GM23338 (cell line): ENCODE results near the gene BLM. TPM values are rescaled to one million over a fixed set of nuclear protein-coding genes. Genes with fewer than 3 reads are reported as not detected.

ENCODE experiments used
- ATAC-seq: fragments of 200-7000 bp; cut with Tn5 transposase; 3 replicates; pipeline ENCODE4 v1.9.1; 2020
- DNase-seq: peaks from one replicate; pipeline ENCODE4 v3.0.0-alpha.2; 2015; ENCODE audit warnings: low spot score
- H2AFZ ChIP-seq: fragments of 200-600 bp; sonication (generic); 2 replicates; pipeline ENCODE4 v1.8.0; 2016; ENCODE audit warnings: antibody characterized with exemption, mild to moderate bottlenecking, moderate library complexity
- H3F3A ChIP-seq: fragments of 200-600 bp; sonication (generic); replicated peaks from 2 replicates; pipeline ENCODE4 v1.8.0; 2017; ENCODE audit warnings: antibody characterized with exemption, mixed run types, low read depth
- H3K27ac ChIP-seq: fragments of 200-600 bp; sonication (generic); 2 replicates; pipeline ENCODE4 v1.6.1; 2016; ENCODE audit warnings: low read depth
- H3K27me3 ChIP-seq: fragments of 200-600 bp; sonication (generic); 2 replicates; pipeline ENCODE4 v1.8.0; 2016; ENCODE audit warnings: mild to moderate bottlenecking, mixed run types, moderate library complexity; ENCODE audit not compliant: insufficient read depth
- H3K36me3 ChIP-seq: fragments of 200-600 bp; sonication (generic); 2 replicates; pipeline ENCODE4 v1.8.0; 2016; ENCODE audit warnings: mild to moderate bottlenecking; ENCODE audit not compliant: insufficient read depth
- H3K4me1 ChIP-seq: fragments of 200-600 bp; sonication (generic); 2 replicates; pipeline ENCODE4 v1.8.0; 2016; ENCODE audit warnings: mild to moderate bottlenecking, moderate library complexity; ENCODE audit not compliant: insufficient read depth
- H3K4me2 ChIP-seq: fragments of 200-600 bp; sonication (generic); 2 replicates; pipeline ENCODE4 v1.7.1; 2017; ENCODE audit warnings: mixed run types
- H3K4me3 ChIP-seq: fragments of 200-600 bp; sonication (generic); 2 replicates; pipeline ENCODE4 v1.6.1; 2016; ENCODE audit warnings: mixed run types
- H3K79me2 ChIP-seq: fragments of 200-600 bp; sonication (generic); replicated peaks from 2 replicates; pipeline ENCODE4 v1.8.0; 2017; ENCODE audit warnings: mild to moderate bottlenecking; ENCODE audit not compliant: insufficient read depth
- H3K9me2 ChIP-seq: fragments of 200-600 bp; sonication (generic); 2 replicates; pipeline ENCODE4 v1.8.0; 2017; ENCODE audit not compliant: insufficient read depth
- H4K20me1 ChIP-seq: fragments of 200-600 bp; sonication (generic); replicated peaks from 2 replicates; pipeline ENCODE4 v1.8.0; 2017; ENCODE audit warnings: mild to moderate bottlenecking; ENCODE audit not compliant: insufficient read depth
- H3K27ac Mint-ChIP-seq: 2 replicates; pipeline ENCODE4 v1.8.0; 2020; ENCODE audit warnings: inconsistent platforms, mild to moderate bottlenecking, moderate library complexity, mixed read lengths
- H3K27me3 Mint-ChIP-seq: 3 replicates; pipeline ENCODE4 v1.8.0; 2022; ENCODE audit warnings: low read depth, mild to moderate bottlenecking, moderate library complexity, mixed read lengths, inconsistent platforms; ENCODE audit not compliant: insufficient read depth, poor library complexity
- H3K36me3 Mint-ChIP-seq: 3 replicates; pipeline ENCODE4 v1.8.0; 2021; ENCODE audit warnings: low read depth, mild to moderate bottlenecking, inconsistent platforms, moderate library complexity, mixed read lengths
- H3K4me1 Mint-ChIP-seq: 3 replicates; pipeline ENCODE4 v1.8.0; 2020; ENCODE audit warnings: mild to moderate bottlenecking, inconsistent platforms, mixed read lengths
- H3K4me3 Mint-ChIP-seq: 3 replicates; pipeline ENCODE4 v1.8.0; 2021; ENCODE audit warnings: moderate library complexity, mild to moderate bottlenecking, inconsistent platforms, mixed read lengths
- H3K9me3 Mint-ChIP-seq: 3 replicates; pipeline ENCODE4 v1.8.0; 2020; ENCODE audit warnings: moderate library complexity, mild to moderate bottlenecking, inconsistent platforms, mixed read lengths
- CREB1 ChIP-seq: fragments of 250-450 bp; sonication (Bioruptor Pico); IDR thresholded peaks from 2 replicates; pipeline ENCODE4 v1.5.0; 2020; ENCODE audit warnings: low read depth, mild to moderate bottlenecking, moderate library complexity
- EZH2 ChIP-seq: fragments of 200-600 bp; sonication (generic); IDR thresholded peaks from one replicate; pipeline ENCODE4 v1.8.0; 2017; ENCODE audit warnings: antibody characterized with exemption, mild to moderate bottlenecking, low read depth; ENCODE audit not compliant: unreplicated experiment
- EZH2phosphoT487 ChIP-seq: fragments of 200-600 bp; sonication (generic); IDR thresholded peaks from one replicate; pipeline ENCODE4 v1.8.1; 2018; ENCODE audit warnings: antibody characterized with exemption; ENCODE audit not compliant: unreplicated experiment
- JUNB ChIP-seq: IDR thresholded peaks from one replicate; pipeline ENCODE4 v1.6.1; 2016; ENCODE audit warnings: antibody characterized with exemption; ENCODE audit not compliant: unreplicated experiment
- NANOG ChIP-seq: IDR thresholded peaks from 2 replicates; pipeline ENCODE4 v1.6.1; 2016; ENCODE audit warnings: antibody characterized with exemption, borderline replicate concordance
- POLR2AphosphoS5 ChIP-seq: IDR thresholded peaks from 2 replicates; pipeline ENCODE4 v1.6.1; 2016; ENCODE audit warnings: antibody characterized with exemption, low read depth
- STAT1 ChIP-seq: IDR thresholded peaks from one replicate; pipeline ENCODE4 v1.6.1; 2016; ENCODE audit warnings: antibody characterized with exemption; ENCODE audit not compliant: unreplicated experiment
- ZNF114 ChIP-seq: fragments of 250-450 bp; sonication (Bioruptor Pico); IDR thresholded peaks from 2 replicates; pipeline ENCODE4 v1.5.0; 2020; ENCODE audit warnings: mild to moderate bottlenecking, moderate library complexity
- ZNF331 ChIP-seq: fragments of 250-450 bp; sonication (Bioruptor Pico); IDR thresholded peaks from 2 replicates; pipeline ENCODE4 v1.5.0; 2020; ENCODE audit warnings: low read depth, mild to moderate bottlenecking, moderate library complexity
- polyA plus RNA-seq: library from polyadenylated mRNA; unstranded; fragments of >200 nt; fragmentation: Nextera tagmentation; extraction: Ambion mirVana; gene quantifications from 2 replicates; pipeline ENCODE4 v1.2.1, GENCODE V29; 2016
- total RNA-seq: library from RNA; depleted of rRNA; stranded (reverse); fragments of >200 nt; shearing (Covaris generic); gene quantifications from 2 replicates; pipeline ENCODE4 v1.2.3, GENCODE V29; 2014
- TF ChIP-seq, protein P1 (sequence below): IDR thresholded peaks from one replicate; pipeline ENCODE4 v1.6.1; 2018; ENCODE audit warnings: antibody characterized with exemption; ENCODE audit not compliant: unreplicated experiment
- TF ChIP-seq, protein P2 (sequence below): IDR thresholded peaks from 2 replicates; pipeline ENCODE4 v1.6.1; 2016; ENCODE audit warnings: antibody characterized with exemption
- TF ChIP-seq, protein P3 (sequence below): fragments of 250-450 bp; sonication (Bioruptor Pico); IDR thresholded peaks from 2 replicates; pipeline ENCODE4 v1.5.0; 2020; ENCODE audit warnings: mild to moderate bottlenecking, moderate library complexity
- TF ChIP-seq, protein P4 (sequence below), 2 experiments: fragments of 200-600 bp in 1 of 2; sonication (generic) in 1 of 2; conservative IDR thresholded peaks; 2 replicates each; pipeline versions ENCODE4 v1.5.1 to v1.6.1; 2016 to 2017; ENCODE audit warnings: antibody characterized with exemption in 2 of 2, low read depth in 2 of 2, mild to moderate bottlenecking in 2 of 2, moderate library complexity in 1 of 2

The BLM gene
- total and polyA plus RNA-seq, 2 experiments from 2014 or later = 43.1 to 43.3 TPM

DNA sequence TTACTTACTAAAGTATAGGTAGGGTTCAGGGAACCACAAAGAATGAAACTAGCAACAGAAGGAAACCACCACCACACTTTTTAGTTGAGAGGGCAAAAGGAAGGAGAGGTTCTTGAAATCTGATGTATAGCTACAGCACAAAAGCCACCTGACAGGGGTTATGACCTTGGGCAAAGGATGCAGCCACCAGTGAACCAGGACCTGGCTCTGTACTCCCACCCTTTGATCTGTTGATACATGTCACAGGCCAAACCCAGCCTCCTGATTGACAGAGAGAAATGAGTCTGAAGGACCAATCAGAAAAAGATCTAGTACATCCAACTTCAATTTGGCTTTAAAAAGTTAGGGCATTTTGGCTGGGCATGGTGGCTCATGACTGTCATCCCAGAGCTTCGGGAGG is 20.0 kb upstream of the BLM start:
- H3K27ac Mint-ChIP-seq = no peak overlapping the region; the same call in 1 of the 2 replicates
- ATAC-seq (no peak), DNase-seq (no peak)
- Histone ChIP-seq H2AFZ (no peak overlapping the region), H3K79me2 (no peaks in the 10 kb centered on the region), H3K27me3 (no peaks in the 10 kb centered on the region), H3K4me2 (no peak overlapping the region), H3K4me3 (no peak overlapping the region), H3F3A (no peaks in the 10 kb centered on the region), H3K36me3 (no peaks in the 10 kb centered on the region), H3K27ac (no peak overlapping the region), H3K9me2 (no peaks in the 10 kb centered on the region), H4K20me1 (no peaks in the 10 kb centered on the region), H3K4me1 (no peaks in the 10 kb centered on the region)
- no peaks in the 10 kb centered on the region for H3K36me3 Mint-ChIP-seq
- H3K4me1 Mint-ChIP-seq = peaks cover 2% of the 10 kb centered on the region; the same call in 1 of the 3 replicates
- H3K4me3 Mint-ChIP-seq = no peak overlapping the region
- peaks cover 11% of the 10 kb centered on the region for H3K27me3 Mint-ChIP-seq
- no peak for TF ChIP-seq POLR2AphosphoS5
- no peak for TF ChIP-seq JUNB
- TF ChIP-seq, protein P1, sequence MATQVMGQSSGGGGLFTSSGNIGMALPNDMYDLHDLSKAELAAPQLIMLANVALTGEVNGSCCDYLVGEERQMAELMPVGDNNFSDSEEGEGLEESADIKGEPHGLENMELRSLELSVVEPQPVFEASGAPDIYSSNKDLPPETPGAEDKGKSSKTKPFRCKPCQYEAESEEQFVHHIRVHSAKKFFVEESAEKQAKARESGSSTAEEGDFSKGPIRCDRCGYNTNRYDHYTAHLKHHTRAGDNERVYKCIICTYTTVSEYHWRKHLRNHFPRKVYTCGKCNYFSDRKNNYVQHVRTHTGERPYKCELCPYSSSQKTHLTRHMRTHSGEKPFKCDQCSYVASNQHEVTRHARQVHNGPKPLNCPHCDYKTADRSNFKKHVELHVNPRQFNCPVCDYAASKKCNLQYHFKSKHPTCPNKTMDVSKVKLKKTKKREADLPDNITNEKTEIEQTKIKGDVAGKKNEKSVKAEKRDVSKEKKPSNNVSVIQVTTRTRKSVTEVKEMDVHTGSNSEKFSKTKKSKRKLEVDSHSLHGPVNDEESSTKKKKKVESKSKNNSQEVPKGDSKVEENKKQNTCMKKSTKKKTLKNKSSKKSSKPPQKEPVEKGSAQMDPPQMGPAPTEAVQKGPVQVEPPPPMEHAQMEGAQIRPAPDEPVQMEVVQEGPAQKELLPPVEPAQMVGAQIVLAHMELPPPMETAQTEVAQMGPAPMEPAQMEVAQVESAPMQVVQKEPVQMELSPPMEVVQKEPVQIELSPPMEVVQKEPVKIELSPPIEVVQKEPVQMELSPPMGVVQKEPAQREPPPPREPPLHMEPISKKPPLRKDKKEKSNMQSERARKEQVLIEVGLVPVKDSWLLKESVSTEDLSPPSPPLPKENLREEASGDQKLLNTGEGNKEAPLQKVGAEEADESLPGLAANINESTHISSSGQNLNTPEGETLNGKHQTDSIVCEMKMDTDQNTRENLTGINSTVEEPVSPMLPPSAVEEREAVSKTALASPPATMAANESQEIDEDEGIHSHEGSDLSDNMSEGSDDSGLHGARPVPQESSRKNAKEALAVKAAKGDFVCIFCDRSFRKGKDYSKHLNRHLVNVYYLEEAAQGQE = no peak
- no peak for TF ChIP-seq ZNF331 (CRISPR knock-in tag)
- TF ChIP-seq, protein P2, sequence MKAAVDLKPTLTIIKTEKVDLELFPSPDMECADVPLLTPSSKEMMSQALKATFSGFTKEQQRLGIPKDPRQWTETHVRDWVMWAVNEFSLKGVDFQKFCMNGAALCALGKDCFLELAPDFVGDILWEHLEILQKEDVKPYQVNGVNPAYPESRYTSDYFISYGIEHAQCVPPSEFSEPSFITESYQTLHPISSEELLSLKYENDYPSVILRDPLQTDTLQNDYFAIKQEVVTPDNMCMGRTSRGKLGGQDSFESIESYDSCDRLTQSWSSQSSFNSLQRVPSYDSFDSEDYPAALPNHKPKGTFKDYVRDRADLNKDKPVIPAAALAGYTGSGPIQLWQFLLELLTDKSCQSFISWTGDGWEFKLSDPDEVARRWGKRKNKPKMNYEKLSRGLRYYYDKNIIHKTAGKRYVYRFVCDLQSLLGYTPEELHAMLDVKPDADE = no peak
- TF ChIP-seq EZH2phosphoT487 = no peak
- no peak for TF ChIP-seq EZH2
- TF ChIP-seq CREB1 (CRISPR knock-in tag) = no peak
- no peak for TF ChIP-seq NANOG
- TF ChIP-seq, protein P3, sequence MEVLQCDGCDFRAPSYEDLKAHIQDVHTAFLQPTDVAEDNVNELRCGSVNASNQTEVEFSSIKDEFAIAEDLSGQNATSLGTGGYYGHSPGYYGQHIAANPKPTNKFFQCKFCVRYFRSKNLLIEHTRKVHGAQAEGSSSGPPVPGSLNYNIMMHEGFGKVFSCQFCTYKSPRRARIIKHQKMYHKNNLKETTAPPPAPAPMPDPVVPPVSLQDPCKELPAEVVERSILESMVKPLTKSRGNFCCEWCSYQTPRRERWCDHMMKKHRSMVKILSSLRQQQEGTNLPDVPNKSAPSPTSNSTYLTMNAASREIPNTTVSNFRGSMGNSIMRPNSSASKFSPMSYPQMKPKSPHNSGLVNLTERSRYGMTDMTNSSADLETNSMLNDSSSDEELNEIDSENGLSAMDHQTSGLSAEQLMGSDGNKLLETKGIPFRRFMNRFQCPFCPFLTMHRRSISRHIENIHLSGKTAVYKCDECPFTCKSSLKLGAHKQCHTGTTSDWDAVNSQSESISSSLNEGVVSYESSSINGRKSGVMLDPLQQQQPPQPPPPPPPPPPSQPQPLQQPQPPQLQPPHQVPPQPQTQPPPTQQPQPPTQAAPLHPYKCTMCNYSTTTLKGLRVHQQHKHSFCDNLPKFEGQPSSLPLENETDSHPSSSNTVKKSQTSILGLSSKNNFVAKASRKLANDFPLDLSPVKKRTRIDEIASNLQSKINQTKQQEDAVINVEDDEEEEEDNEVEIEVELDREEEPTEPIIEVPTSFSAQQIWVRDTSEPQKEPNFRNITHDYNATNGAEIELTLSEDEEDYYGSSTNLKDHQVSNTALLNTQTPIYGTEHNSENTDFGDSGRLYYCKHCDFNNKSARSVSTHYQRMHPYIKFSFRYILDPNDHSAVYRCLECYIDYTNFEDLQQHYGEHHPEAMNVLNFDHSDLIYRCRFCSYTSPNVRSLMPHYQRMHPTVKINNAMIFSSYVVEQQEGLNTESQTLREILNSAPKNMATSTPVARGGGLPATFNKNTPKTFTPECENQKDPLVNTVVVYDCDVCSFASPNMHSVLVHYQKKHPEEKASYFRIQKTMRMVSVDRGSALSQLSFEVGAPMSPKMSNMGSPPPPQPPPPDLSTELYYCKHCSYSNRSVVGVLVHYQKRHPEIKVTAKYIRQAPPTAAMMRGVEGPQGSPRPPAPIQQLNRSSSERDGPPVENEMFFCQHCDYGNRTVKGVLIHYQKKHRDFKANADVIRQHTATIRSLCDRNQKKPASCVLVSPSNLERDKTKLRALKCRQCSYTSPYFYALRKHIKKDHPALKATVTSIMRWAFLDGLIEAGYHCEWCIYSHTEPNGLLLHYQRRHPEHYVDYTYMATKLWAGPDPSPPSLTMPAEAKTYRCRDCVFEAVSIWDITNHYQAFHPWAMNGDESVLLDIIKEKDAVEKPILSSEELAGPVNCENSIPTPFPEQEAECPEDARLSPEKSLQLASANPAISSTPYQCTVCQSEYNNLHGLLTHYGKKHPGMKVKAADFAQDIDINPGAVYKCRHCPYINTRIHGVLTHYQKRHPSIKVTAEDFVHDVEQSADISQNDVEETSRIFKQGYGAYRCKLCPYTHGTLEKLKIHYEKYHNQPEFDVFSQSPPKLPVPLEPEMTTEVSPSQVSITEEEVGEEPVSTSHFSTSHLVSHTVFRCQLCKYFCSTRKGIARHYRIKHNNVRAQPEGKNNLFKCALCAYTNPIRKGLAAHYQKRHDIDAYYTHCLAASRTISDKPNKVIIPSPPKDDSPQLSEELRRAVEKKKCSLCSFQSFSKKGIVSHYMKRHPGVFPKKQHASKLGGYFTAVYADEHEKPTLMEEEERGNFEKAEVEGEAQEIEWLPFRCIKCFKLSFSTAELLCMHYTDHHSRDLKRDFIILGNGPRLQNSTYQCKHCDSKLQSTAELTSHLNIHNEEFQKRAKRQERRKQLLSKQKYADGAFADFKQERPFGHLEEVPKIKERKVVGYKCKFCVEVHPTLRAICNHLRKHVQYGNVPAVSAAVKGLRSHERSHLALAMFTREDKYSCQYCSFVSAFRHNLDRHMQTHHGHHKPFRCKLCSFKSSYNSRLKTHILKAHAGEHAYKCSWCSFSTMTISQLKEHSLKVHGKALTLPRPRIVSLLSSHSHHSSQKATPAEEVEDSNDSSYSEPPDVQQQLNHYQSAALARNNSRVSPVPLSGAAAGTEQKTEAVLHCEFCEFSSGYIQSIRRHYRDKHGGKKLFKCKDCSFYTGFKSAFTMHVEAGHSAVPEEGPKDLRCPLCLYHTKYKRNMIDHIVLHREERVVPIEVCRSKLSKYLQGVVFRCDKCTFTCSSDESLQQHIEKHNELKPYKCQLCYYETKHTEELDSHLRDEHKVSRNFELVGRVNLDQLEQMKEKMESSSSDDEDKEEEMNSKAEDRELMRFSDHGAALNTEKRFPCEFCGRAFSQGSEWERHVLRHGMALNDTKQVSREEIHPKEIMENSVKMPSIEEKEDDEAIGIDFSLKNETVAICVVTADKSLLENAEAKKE (CRISPR knock-in tag) = no peak
- TF ChIP-seq, protein P4, sequence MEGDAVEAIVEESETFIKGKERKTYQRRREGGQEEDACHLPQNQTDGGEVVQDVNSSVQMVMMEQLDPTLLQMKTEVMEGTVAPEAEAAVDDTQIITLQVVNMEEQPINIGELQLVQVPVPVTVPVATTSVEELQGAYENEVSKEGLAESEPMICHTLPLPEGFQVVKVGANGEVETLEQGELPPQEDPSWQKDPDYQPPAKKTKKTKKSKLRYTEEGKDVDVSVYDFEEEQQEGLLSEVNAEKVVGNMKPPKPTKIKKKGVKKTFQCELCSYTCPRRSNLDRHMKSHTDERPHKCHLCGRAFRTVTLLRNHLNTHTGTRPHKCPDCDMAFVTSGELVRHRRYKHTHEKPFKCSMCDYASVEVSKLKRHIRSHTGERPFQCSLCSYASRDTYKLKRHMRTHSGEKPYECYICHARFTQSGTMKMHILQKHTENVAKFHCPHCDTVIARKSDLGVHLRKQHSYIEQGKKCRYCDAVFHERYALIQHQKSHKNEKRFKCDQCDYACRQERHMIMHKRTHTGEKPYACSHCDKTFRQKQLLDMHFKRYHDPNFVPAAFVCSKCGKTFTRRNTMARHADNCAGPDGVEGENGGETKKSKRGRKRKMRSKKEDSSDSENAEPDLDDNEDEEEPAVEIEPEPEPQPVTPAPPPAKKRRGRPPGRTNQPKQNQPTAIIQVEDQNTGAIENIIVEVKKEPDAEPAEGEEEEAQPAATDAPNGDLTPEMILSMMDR (conservative IDR thresholded peaks at IDR 0.05; ENCODE audit: low read depth in 2 of 2) = no peak
- TF ChIP-seq STAT1 = no peak
- no peak for TF ChIP-seq ZNF114 (CRISPR knock-in tag)
- no peaks in the 10 kb centered on the region for H3K9me3 Mint-ChIP-seq
